Neutrophil (primary cell): ENCODE data around the gene TSPYL4.
A peak's percentile ranks its signal among the peaks of the same experiment; 100 is the strongest.
"Not testable (repeated sequence)": the region's sequence is repeated elsewhere in the genome, so short reads cannot be mapped to it uniquely, and the experiment has no call there.

Experiments
- H3K27ac ChIP-seq: fragments of 200-600 bp; sonication (generic); 2 replicates; pipeline ENCODE4 v1.5.1; 2016; ENCODE audit warnings: mild to moderate bottlenecking, moderate library complexity
- H3K27me3 ChIP-seq: fragments of 200-600 bp; sonication (generic); 2 replicates; pipeline ENCODE4 v1.6.0; 2016; ENCODE audit warnings: mild to moderate bottlenecking
- H3K36me3 ChIP-seq: fragments of 200-600 bp; sonication (generic); 2 replicates; pipeline ENCODE4 v1.5.1; 2017
- H3K4me1 ChIP-seq, 2 experiments: fragments of 200-600 bp in 1 of 2; sonication (generic) in 1 of 2; 1 replicate in 1 of 2; 2 replicates in 1 of 2; pipeline versions ENCODE4 v1.5.1 to v1.6.1; 2013 to 2016; ENCODE audit warnings: low read depth in 1 of 2, low read length in 1 of 2, mild to moderate bottlenecking in 1 of 2, moderate library complexity in 1 of 2; ENCODE audit not compliant: control insufficient read depth in 1 of 2, insufficient read depth in 1 of 2
- H3K4me3 ChIP-seq, 2 experiments: fragments of 200-600 bp in 1 of 2; sonication (generic) in 1 of 2; 1 replicate in 1 of 2; 2 replicates in 1 of 2; pipeline ENCODE4 v1.5.1; 2013 to 2016; ENCODE audit warnings: low read depth in 1 of 2, low read length in 1 of 2, mild to moderate bottlenecking in 1 of 2, moderate library complexity in 1 of 2
- H3K9me3 ChIP-seq: fragments of 200-600 bp; sonication (generic); 2 replicates; pipeline ENCODE4 v1.5.1; 2016
- TF ChIP-seq, protein P1 (sequence below): fragments of 200-600 bp; sonication (generic); IDR thresholded peaks from 2 replicates; pipeline ENCODE4 v1.5.1; 2016; ENCODE audit warnings: antibody characterized with exemption

Gene TSPYL4

DNA sequence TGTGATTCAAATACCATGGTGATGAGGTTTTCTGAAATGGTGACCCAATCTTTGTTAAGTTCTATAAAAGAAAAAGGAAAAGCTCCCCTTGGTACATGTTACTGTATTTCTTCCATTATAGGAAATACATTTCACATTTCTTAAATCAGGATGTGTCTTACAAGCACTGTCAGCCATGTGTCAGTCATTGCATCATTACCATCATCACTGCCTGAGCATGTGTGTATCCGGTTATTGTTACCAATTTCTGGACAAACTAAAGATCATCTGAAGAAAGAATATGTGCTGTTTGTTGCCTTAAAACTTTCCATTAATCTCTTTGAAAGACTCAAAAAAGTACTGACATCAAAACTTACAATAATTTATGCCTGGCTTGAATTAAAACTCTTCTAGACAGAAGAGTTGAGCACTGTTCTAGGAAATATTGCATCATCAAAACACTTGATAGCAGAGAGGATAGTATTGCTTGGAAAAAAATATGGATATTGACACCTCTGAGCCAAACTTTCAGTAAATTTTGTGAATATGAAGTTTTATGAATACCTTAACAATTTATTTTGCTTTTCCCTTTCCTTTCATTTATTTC is 33.0 kb upstream of the TSPYL4 start:
- Histone ChIP-seq H3K4me3 (no peak overlapping the region), H3K4me1 (peaks cover 3 to 8% of the 10 kb centered on the region in 2 experiments), H3K36me3 (no peaks in the 10 kb centered on the region), H3K27ac (no peak overlapping the region), H3K9me3 (no peaks in the 10 kb centered on the region), H3K27me3 (no peaks in the 10 kb centered on the region)
- TF ChIP-seq, protein P1, sequence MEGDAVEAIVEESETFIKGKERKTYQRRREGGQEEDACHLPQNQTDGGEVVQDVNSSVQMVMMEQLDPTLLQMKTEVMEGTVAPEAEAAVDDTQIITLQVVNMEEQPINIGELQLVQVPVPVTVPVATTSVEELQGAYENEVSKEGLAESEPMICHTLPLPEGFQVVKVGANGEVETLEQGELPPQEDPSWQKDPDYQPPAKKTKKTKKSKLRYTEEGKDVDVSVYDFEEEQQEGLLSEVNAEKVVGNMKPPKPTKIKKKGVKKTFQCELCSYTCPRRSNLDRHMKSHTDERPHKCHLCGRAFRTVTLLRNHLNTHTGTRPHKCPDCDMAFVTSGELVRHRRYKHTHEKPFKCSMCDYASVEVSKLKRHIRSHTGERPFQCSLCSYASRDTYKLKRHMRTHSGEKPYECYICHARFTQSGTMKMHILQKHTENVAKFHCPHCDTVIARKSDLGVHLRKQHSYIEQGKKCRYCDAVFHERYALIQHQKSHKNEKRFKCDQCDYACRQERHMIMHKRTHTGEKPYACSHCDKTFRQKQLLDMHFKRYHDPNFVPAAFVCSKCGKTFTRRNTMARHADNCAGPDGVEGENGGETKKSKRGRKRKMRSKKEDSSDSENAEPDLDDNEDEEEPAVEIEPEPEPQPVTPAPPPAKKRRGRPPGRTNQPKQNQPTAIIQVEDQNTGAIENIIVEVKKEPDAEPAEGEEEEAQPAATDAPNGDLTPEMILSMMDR = no peak

DNA sequence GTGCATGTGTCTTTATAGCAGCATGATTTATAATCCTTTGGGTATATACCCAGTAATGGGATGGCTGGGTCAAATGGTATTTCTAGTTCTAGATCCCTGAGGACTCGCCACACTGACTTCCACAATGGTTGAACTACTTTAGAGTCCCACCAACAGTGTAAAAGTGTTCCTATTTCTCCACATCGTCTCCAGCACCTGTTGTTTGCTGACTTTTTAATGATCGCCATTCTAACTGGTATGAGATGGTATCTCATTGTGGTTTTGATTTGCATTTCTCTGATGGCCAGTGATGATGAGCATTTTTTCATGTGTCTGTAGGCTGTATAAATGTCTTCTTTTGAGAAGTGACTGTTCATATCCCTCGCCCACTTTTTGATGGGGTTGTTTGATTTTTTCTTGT is 31.1 kb upstream of the TSPYL4 start:
- H3K27ac ChIP-seq, H3K4me3 ChIP-seq, H3K27me3 ChIP-seq: not testable (repeated sequence)

DNA sequence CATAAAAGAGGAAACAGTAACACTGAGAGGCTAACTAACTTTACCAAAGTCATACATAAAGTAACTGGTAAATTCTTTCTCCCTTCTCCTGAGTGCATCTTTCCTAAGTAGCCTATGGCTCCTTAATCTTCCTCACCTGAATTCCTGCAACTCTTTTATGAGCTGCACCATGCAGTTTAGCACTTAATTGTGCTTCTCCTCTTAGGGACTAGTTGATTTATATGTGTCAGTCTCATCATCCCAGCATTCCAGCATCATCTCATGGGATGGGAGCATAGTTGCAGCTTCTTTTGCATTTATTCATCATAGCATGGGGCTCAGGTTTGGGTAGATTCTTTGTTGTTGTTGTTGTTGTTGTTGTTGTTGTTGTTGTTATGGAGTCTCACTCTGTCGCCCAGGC is 29.3 kb upstream of the TSPYL4 start:
- no peaks in the 10 kb centered on the region for H3K9me3 ChIP-seq
- H3K27me3 ChIP-seq = no peaks in the 10 kb centered on the region
- TF ChIP-seq, protein P1 = no peak
- H3K27ac ChIP-seq = no peak overlapping the region
- H3K4me3 ChIP-seq = no peak overlapping the region
- peaks cover 20 to 26% of the 10 kb centered on the region in 2 experiments for H3K4me1 ChIP-seq
- H3K36me3 ChIP-seq = no peaks in the 10 kb centered on the region

More for the DNA sequence above, 31.1 kb upstream of the TSPYL4 start:
- H3K9me3 ChIP-seq, H3K36me3 ChIP-seq: not testable (repeated sequence)
- peaks cover 8 to 14% of the 10 kb centered on the region in 2 experiments for H3K4me1 ChIP-seq

DNA sequence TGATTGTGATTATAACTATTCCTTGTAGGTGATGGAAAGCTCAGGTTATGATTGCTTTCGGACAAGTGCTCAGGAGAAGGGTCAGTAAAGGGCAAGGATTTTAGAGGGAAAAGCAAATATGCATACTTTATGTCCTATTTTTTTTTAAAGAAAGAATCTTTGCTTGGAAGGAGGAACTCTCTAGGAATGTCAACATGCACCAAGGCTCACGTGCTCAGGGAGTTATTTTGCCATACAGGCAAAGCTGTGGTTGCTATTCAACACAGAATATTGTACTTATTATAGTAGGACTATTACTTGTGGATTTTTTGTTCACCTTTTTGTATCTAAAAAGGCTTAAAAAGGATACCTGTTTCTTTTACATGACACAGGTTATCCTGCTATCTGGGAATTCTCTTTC is 28.8 kb upstream of the TSPYL4 start:
- H3K27me3 ChIP-seq = no peaks in the 10 kb centered on the region
- no peak overlapping the region for H3K27ac ChIP-seq
- TF ChIP-seq, protein P1 = no peak
- H3K4me1 ChIP-seq = peaks cover 25 to 31% of the 10 kb centered on the region in 2 experiments
- H3K36me3 ChIP-seq = no peaks in the 10 kb centered on the region
- H3K4me3 ChIP-seq = no peak overlapping the region
- no peaks in the 10 kb centered on the region for H3K9me3 ChIP-seq

DNA sequence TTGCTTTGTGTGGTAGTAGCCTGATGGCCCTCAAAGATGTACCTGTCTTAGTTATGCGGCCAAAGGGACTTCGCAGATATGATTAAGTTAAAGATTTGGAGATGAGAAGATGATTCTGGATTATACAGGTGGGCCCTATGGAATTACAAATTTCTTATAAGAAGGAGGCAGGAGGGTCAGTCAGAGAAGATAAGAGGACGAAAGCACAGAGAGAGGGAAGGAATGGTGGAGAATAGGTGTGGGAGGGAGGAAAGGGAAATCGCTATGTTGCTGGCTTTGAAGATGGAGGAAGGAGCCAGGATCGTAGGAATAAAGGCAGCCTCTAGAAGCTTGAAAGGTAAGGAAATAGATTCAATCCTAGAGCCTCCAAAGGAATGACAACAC is 27.1 kb upstream of the TSPYL4 start:
- H3K4me1 ChIP-seq = peaks cover 39 to 41% of the 10 kb centered on the region in 2 experiments
- no peaks in the 10 kb centered on the region for H3K9me3 ChIP-seq
- H3K4me3 ChIP-seq = no peak overlapping the region
- no peaks in the 10 kb centered on the region for H3K36me3 ChIP-seq
- TF ChIP-seq, protein P1 = no peak
- H3K27ac ChIP-seq = no peak overlapping the region
- H3K27me3 ChIP-seq = no peaks in the 10 kb centered on the region

DNA sequence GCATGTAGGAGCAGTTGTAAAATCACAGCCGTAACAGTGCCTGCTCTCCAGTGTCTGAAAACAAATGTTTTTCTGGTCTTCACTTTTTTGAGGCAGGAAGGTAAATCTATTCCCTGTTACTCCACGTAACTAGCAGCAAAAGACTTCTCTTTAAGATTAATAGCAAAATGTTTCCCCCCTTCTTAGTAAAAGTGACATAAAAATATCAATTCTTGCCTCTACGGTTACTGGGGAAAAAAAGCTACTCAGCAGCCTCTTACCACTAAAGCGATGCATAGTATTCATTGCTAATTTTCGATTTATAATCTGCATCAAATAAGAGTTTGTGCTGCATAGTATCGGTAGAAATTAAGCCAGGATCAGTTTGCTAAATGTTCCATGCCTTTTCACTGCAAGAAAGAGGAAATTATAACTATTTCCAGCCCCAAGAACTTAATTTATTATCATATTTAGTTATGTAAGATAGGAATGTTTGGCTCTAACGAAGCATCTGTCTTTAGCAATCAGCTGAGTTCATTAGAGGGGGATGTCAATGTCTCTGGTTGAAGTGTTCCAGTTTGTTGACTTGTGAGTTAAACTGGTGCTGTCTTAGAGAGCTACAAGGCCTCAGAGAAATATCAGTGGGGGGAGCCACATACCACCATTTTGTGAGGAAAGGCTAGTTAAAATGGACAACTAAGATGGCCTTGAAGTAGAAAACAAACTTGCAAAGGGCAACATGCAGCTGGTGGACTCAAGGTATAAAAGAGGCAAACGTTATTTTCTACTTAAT is 26.5 kb upstream of the TSPYL4 start:
- Histone ChIP-seq H3K27me3 (no peaks in the 10 kb centered on the region), H3K27ac (peak overlapping the region; percentile 92), H3K9me3 (no peaks in the 10 kb centered on the region), H3K4me1 (peaks cover 41 to 43% of the 10 kb centered on the region in 2 experiments), H3K36me3 (no peaks in the 10 kb centered on the region), H3K4me3 (peak overlapping the region; percentile 87 to 89)
- TF ChIP-seq, protein P1 = no peak
